GM21367 (cell line): Measurements from ENCODE around the gene LEP.
"Not testable (repeated sequence)": the region's sequence is repeated elsewhere in the genome, so short reads cannot be mapped to it uniquely, and the experiment has no call there.

Experiments
- ATAC-seq: cut with Tn5 transposase; IDR thresholded peaks from one replicate; pipeline ENCODE4 v1.9.1; 2021; ENCODE audit not compliant: unreplicated experiment

LEP gene

GRCh38 chr7:128271471-128271941 lies 30.4 kb downstream of the LEP start:
- no peak for ATAC-seq

GRCh38 chr7:128271942-128272481 lies 30.9 kb downstream of the LEP start:
- ATAC-seq: no peak

- ATAC-seq: no peak
Measured at GRCh38 chr7:128274246-128274883, 33.3 kb downstream of the LEP start.

DNA sequence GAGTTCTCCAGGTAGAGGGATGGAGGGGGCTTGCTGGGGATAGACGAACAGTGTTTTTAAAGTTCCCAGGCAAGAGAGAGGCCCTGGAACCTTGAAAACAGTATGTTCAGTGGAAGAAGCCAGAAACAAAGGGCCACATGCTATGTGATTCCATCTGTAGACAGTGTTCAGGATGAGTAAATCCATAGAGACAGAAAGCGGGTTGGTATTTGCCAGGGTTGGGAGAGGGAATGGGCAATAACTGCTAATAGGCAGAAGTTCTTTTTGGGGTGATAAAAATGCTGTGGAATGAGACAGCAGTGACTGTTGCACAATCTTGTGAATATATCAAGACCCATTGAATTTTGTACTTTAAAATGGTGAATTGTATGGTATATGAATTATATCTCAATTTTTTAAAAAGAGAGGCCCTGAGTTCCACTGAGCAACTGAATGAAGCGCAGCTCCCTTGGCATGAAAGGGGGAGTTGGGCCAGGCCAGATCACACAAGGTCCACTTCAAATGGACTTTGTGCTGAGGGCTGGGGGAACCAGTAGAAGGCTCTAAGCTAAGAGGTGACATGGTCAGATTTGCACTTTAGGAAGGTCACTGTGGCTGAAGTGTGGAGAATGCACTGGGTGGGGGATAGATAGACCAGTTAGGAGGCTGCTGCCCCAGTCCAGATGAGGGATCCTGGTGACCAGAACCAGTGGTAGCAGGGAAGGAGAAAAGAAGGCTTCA lies 34.0 kb downstream of the LEP start:
- no peak for ATAC-seq

GRCh38 chr7:128275681-128276080 lies 34.6 kb downstream of the LEP start:
- ATAC-seq: no peak

- ATAC-seq: no peak
Measured at GRCh38 chr7:128278366-128278765, 37.3 kb downstream of the LEP start.

DNA sequence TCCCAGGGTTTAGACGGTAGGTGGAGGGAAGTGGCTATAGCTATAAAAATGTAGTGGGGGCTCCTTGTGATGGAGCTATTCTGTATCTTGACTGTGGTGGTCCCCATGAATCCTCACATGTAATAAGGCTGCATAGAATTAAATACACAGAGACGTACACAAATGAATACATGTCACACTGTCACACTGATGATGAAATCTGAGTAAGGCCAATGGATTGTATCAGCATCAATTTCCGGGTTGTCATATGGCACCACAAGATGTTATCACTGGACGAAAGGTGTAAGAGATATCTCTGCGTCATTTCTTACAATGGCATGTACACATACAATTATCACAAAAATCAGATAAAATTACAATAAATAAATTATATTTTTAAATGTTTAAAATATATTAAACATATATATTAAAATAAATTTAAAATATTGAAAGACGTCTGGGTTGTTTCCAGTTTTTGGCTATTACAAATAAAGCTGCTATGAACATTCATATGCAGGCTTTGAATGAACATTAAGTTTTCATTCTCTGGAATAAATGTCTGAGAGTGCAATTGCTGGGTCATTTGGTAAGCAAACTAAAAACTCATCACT lies 38.1 kb downstream of the LEP start:
- ATAC-seq: no peak

DNA sequence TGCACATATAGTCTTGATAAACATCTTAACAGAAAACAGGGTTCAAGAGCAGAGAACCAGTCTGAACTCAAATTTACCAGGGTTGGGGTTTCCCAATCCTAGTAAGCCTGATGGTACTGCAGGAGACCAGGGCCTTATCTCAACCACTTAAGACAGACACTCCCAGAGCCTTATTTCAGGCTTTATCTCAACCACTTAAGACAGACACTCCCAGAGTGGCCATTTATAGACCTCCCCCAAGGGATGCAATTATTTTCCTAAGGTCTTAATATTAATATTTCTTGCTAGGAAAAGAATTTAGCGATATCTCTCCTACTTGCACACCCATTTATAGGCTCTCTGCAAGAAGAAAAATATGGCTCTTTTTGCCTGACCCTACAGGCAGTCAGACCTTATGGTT lies 39.4 kb downstream of the LEP start:
- ATAC-seq: not testable (repeated sequence)

DNA sequence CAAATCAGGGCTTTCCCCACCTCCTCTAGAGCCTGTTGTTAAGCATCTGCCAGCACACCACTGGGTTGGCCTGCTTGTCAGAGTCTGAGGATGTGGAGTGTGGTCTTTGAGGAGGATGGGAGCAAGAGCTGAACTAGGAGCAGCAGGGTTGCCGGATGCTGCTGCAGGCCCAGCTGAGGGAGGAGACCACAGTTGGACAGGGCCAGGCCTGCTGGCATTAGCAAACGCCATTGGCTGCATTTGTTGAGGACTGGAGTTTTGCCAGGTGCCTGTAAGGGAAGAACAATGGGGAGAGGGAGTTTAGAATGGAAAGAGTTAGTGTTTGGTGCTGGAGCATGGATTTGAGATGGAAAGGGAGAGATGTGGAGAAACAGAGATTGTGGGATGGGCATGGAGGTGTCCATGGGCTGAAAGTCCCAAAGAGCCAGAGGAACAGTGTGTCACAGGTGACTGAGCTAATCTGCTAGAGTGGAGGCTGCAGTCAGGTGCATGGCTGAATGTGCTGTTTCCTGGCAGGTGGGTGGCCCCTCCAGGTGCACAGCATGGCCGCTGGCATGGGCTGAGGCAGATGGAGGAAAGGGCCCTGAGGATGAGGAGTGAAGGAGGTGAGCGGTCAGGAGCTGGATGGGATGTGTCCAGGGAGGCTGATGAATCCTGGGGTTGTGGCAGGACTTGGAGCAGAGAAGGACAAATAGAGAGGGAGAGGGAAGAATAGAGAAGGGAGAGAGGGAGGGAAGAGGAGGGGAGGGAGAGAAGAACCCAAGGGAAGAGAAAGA lies 40.7 kb downstream of the LEP start:
- no peak for ATAC-seq

DNA sequence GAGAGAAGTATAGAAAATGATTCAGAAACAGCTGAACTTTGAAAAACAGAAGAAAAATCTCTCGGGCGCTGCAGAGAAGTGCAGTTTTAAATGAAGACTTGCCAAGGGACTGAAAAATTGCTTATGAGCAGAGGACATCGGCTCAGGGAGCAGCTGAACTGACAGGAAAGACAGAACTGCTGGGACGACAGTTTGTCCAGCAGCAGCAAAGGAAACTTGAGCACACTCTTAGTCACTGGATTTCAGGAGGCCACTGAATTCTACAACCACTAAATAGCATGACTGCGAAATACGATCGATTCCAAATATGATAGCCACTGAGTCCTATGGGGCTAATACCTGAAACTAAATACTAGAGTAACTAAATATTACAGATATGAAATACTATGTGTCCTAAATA lies 43.0 kb downstream of the LEP start:
- ATAC-seq: no peak

GRCh38 chr7:128287556-128287955 lies 46.5 kb downstream of the LEP start:
- no peak for ATAC-seq

GRCh38 chr7:128298004-128298403 lies 56.9 kb downstream of the LEP start:
- not testable (repeated sequence) for ATAC-seq

DNA sequence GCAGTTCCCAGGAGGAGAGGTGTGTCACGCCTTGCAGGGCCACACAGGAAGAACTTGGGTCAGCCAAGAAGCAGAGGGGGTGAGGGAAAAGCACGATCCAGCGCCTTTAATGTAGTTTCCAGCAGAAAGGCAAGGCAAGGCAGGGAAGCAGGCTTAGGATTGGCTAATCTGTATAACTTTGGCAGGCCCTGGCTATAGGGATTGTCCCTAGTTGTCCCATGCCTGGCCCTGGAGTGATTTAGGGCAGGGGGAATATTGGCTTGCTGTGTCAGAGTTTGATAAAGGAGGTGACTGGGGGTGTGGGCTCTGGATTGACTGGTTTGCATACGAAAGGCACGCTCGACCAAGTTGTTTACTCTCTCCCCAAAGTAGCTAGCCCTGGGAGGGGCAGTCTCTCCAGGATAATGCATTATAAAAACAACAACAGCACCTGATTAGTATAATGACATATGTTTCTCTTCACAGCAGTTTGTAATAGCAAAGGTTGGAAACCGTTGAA lies 58.1 kb downstream of the LEP start:
- ATAC-seq: no peak

DNA sequence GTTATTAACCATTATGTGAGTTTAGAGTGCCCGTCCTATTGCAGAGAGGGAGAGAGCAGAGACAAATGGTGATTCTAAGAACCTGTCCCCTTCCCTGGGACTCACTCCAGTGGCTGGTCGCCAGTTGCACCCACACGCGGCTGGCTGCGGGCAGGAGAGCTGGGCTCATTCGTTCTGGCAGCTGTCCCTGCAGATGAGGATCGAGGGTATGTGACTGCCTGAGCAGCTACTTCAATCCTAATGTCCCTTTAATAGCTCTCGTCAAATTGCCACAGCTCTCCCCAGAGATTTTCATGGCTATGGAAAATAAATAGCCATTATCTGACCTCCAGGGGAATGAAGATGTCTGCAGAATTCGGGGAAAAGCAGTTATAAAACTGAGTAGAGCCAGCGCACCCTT lies 61.1 kb downstream of the LEP start:
- ATAC-seq: no peak

DNA sequence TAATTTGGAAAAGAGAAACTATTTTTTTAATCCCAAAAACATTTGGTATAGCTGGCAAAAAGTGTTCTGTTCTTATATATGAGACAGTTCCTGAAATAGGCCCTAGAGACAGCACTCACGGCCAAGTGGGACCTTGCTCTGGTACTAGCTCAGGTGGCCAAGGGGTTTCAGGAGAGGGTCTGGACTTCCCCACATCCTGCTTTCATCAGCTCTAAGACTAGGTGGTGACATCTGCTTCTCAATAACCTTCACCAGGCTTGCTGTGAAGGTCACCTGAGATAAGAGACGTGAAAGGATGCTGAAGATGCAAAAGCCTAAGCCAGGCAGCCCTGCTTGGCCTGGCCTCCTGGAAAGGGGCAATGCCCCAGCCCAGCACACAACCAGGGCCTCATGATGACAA lies 62.1 kb downstream of the LEP start:
- ATAC-seq: no peak

- no peak for ATAC-seq
Measured at GRCh38 chr7:128303643-128304042, 62.6 kb downstream of the LEP start.

DNA sequence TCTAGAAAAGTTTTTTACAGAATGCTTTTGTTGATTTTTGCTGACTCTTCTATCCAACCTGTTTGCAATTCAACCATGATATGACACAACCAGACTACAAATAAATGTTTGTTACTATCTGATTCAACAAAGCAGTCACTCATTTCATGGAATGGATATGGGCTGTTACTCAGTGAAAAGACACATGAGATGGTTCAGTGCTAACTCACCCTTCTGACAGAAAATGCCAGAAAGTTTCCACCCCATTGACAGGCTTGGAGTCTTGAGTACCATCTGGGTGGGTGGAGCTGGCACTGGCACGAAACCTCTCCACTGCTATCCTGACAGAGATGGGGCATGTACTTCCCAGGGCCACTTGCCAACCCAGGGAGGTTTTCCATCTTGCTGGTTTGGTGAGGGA lies 63.1 kb downstream of the LEP start:
- ATAC-seq: no peak

DNA sequence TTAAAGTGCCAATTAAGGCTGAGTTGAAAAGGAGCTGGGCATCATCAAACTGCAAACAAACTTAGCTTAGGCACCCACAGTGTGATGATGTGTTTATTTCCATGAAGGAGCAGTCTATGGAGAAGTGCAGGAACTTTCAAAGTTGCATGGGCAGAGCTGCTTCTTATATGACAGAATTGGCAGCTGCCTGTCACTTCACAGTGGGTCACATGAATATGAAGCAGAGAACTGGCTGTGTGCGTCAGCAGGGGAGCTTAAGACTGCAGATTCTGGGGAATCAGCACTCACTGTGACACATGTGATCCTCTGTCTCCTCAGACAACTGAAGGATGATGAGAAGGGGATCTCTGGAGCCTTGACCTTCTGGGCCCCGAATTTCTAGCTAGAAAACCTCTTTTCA lies 66.0 kb downstream of the LEP start:
- no peak for ATAC-seq
